Left colon (tissue), 2 donors: Measurements from ENCODE around the gene COL4A4. TPM values are rescaled to one million over a fixed set of nuclear protein-coding genes. Genes with fewer than 3 reads are reported as not detected.

Experiments
- ATAC-seq: fragments of 200-7000 bp; cut with Tn5 transposase; one replicate; pipeline ENCODE4 v1.9.1; 2020; ENCODE audit warnings: mild to moderate bottlenecking, moderate library complexity
- DNase-seq, 2 donors: peaks; one replicate each; pipeline ENCODE4 v3.0.0-alpha.2; 2020
- intact Hi-C, 2 donors: fragments of 100-400 bp; cut with DNase I in 1 of 2; cut with micrococcal nuclease in 1 of 2; formaldehyde crosslinking; loops; one replicate each; pipeline versions ENCODE4 v1.11.2 to v1.14.0; 2022; cut with DNase I, micrococcal nuclease
- total RNA-seq, 2 donors: library from RNA; stranded (reverse); fragmentation: NEBNext Ultra II Directional; extraction: Animal tissue kit (Norgen Biotek cat#: 25700); gene quantifications; one replicate each; pipeline ENCODE4 v1.2.1, GENCODE V29; 2021
- donor health status: DM: no; HTN: no; CAD: no.
- donor health status: DM: yes; HTN: yes; CAD: no.

The COL4A4 gene
- total RNA-seq, 2 donors from 2014 or later = 1.5 to 2.0 TPM

GRCh38 chr2:227006189-227006897 is 157.7 kb downstream of the COL4A4 start:
- intact Hi-C loops = no loop called here
- DNase-seq (no peak), ATAC-seq (no peak)

GRCh38 chr2:227004482-227004881 is 159.5 kb downstream of the COL4A4 start:
- ATAC-seq (no peak), DNase-seq (no peak)
- intact Hi-C loops = no loop called here

- DNase-seq = no peak
- intact Hi-C loops = no loop called here
- no peak for ATAC-seq
These were observed 163.9 kb downstream of the COL4A4 start for GRCh38 chr2:227000123-227000522.

GRCh38 chr2:226999661-227000060 is 164.3 kb downstream of the COL4A4 start:
- no peak for ATAC-seq
- DNase-seq = no peak
- intact Hi-C loops = no loop called here

GRCh38 chr2:226995625-226996041 is 168.4 kb downstream of the COL4A4 start:
- ATAC-seq = peak; percentile 42
- peak in 1 of 2 donors; percentile 20 for DNase-seq
- intact Hi-C loops = no loop called here

- DNase-seq (no peak), ATAC-seq (no peak)
- intact Hi-C loops = no loop called here
These were observed 169.2 kb downstream of the COL4A4 start for GRCh38 chr2:226994775-226995174.

- intact Hi-C loops = no loop called here
- DNase-seq (no peak), ATAC-seq (no peak)
These were observed 170.8 kb downstream of the COL4A4 start for GRCh38 chr2:226993171-226993570.

GRCh38 chr2:226991663-226992062 is 172.3 kb downstream of the COL4A4 start:
- intact Hi-C loops = no loop called here
- no peak for DNase-seq
- ATAC-seq = no peak

- DNase-seq (no peak), ATAC-seq (no peak)
- intact Hi-C loops = loop anchor here in 1 of 2 donors (5.0 to 10.0 kb wide), 3 partner anchors 151 to 1313 kb away; partner anchors contain the start of gene RHBDD1
These were observed 178.4 kb downstream of the COL4A4 start for GRCh38 chr2:226985583-226985946.

GRCh38 chr2:226984750-226985582 is 179.0 kb downstream of the COL4A4 start:
- peak in 1 of 2 donors; percentile 21 for DNase-seq
- intact Hi-C loops = loop anchor here in 1 of 2 donors (5.0 to 10.0 kb wide), 3 partner anchors 150 to 1313 kb away; partner anchors contain the start of gene RHBDD1
- peak; percentile 66 for ATAC-seq

GRCh38 chr2:226983895-226984749 is 179.9 kb downstream of the COL4A4 start:
- DNase-seq (no peak), ATAC-seq (no peak)
- intact Hi-C loops = loop anchor here in 1 of 2 donors (10.0 kb wide), 2 partner anchors 149 to 179 kb away; partner anchors contain the start of gene RHBDD1

GRCh38 chr2:226981791-226982326 is 182.1 kb downstream of the COL4A4 start:
- DNase-seq (no peak), ATAC-seq (peak; percentile 42)
- intact Hi-C loops = loop anchor here in 1 of 2 donors (10.0 kb wide), 2 partner anchors 147 to 177 kb away; partner anchors contain the start of gene RHBDD1

GRCh38 chr2:226979004-226979403 is 185.0 kb downstream of the COL4A4 start:
- ATAC-seq = no peak
- intact Hi-C loops = no loop called here
- no peak for DNase-seq

GRCh38 chr2:226978300-226978699 is 185.7 kb downstream of the COL4A4 start:
- ATAC-seq (no peak), DNase-seq (no peak)
- intact Hi-C loops = no loop called here

- intact Hi-C loops = no loop called here
- ATAC-seq (no peak), DNase-seq (no peak)
These were observed 186.2 kb downstream of the COL4A4 start for GRCh38 chr2:226977775-226978190.

- intact Hi-C loops = loop anchor here in 1 of 2 donors (5.0 kb wide), 1 partner anchor 1087 kb away; no protein-coding TSS in a partner anchor
- no peak for DNase-seq
These were observed 190.2 kb downstream of the COL4A4 start for GRCh38 chr2:226973816-226974215.

GRCh38 chr2:226971770-226972169 is 192.2 kb downstream of the COL4A4 start:
- ATAC-seq = no peak
- DNase-seq = no peak
- intact Hi-C loops = loop anchor here in 1 of 2 donors (5.0 kb wide), 1 partner anchor 1084 kb away; no protein-coding TSS in a partner anchor

More at GRCh38 chr2:226973816-226974215, 190.2 kb downstream of the COL4A4 start:
- no peak for ATAC-seq

GRCh38 chr2:226971084-226971483 is 192.9 kb downstream of the COL4A4 start:
- DNase-seq (no peak), ATAC-seq (no peak)
- intact Hi-C loops = loop anchor here in 1 of 2 donors (5.0 kb wide), 1 partner anchor 1084 kb away; no protein-coding TSS in a partner anchor
